ENCODE data around the gene PCDHGB5. TPM values are rescaled to one million over a fixed set of nuclear protein-coding genes. Genes with fewer than 3 reads are reported as not detected.

Gene PCDHGB5
- total and polyA plus RNA-seq, 2 donors (not counting 3 experiments of a cell fraction or from before 2014, with no cell fraction given) = 10.1 to 14.4 TPM

DNA sequence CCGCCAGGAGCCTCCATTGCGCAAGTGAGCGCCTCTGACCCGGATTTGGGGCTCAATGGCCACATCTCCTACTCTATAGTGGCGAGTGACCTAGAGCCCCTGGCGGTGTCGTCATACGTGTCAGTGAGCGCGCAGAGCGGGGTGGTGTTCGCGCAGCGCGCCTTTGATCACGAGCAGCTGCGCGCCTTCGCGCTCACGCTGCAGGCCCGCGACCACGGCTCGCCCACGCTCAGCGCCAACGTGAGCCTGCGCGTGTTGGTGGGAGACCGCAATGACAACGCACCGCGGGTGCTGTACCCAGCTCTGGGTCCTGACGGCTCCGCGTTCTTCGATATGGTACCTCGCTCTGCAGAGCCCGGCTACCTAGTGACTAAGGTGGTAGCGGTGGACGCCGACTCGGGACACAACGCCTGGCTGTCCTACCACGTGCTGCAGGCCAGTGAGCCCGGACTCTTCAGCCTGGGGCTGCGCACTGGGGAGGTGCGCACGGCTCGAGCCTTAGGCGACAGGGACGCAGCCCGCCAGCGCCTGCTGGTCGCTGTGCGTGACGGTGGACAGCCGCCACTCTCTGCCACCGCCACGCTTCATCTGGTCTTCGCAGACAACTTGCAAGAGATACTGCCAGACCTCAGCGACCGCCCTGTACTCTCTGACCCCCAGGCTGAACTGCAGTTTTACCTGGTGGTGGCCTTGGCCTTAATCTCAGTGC, 12.0 kb downstream of the PCDHGB5 start:
- POLR2A ChIA-PET = no interaction called here
- Histone ChIP-seq H3K79me2 (ENCODE audit: control insufficient read depth, insufficient read depth, low read length) (no peaks in the 10 kb centered on the region), H3K9ac (replicated peaks; ENCODE audit: extremely low read depth, insufficient read depth, low read length) (no peak overlapping the region), H3K27me3 (ENCODE audit: control insufficient read depth in 2 of 2, insufficient read depth in 2 of 2, low read length in 2 of 2) (peaks cover 55 to 82% of the 10 kb centered on the region in 2 experiments), H3K4me3 (replicated peaks in 1 of 3; ENCODE audit: insufficient read depth in 1 of 3, low read depth in 1 of 3, low read length in 3 of 3) (no peak overlapping the region), H4K20me1 (replicated peaks; ENCODE audit: control insufficient read depth, extremely low read depth, insufficient read depth, low read length) (peaks cover 5% of the 10 kb centered on the region), H3K9me1 (replicated peaks; ENCODE audit: control insufficient read depth, extremely low read depth, insufficient read depth, low read length) (no peaks in the 10 kb centered on the region), H3K4me1 (ENCODE audit: control insufficient read depth, extremely low read depth, insufficient read depth, low read length) (peaks cover 3% of the 10 kb centered on the region), H3K36me3 (ENCODE audit: control insufficient read depth in 2 of 2, extremely low read depth in 1 of 2, insufficient read depth in 2 of 2, low read length in 2 of 2) (no peaks in the 10 kb centered on the region), H2AFZ (ENCODE audit: low read depth, low read length) (no peak overlapping the region), H3K27ac (ENCODE audit: insufficient read depth, low read depth, low read length) (no peak overlapping the region), H3K4me2 (ENCODE audit: insufficient read depth, low read length) (no peak overlapping the region), H3K9me3 (replicated peaks; ENCODE audit: control insufficient read depth, insufficient read depth, low read length) (no peaks in the 10 kb centered on the region)
- no TSS peak for BruUV-seq (replicated peaks)
- TF ChIP-seq EZH2 (IDR thresholded peaks at IDR 0.05; ENCODE audit: borderline replicate concordance, low read depth, low read length, severe bottlenecking) (peak; percentile 72), GATA2 (IDR thresholded peaks at IDR 0.05; ENCODE audit: insufficient read depth, insufficient read length, low read depth, low read length) (no peak)
- intact Hi-C loops (cut with micrococcal nuclease) = no loop called here
- FAIRE-seq (no peak), DNase-seq (ENCODE audit: low read depth, low spot score) (no peak)
- dilution Hi-C loops (cut with MboI; ENCODE audit: extremely low pct_ligation_motif_present, low sequenced_read_pairs) = no loop called here
- CTCF ChIA-PET = interaction anchor here (0.6 kb wide), 1 partner anchor 21 kb away, joined by 3 read pairs; the partner anchor contains the start of gene PCDHGA12

DNA sequence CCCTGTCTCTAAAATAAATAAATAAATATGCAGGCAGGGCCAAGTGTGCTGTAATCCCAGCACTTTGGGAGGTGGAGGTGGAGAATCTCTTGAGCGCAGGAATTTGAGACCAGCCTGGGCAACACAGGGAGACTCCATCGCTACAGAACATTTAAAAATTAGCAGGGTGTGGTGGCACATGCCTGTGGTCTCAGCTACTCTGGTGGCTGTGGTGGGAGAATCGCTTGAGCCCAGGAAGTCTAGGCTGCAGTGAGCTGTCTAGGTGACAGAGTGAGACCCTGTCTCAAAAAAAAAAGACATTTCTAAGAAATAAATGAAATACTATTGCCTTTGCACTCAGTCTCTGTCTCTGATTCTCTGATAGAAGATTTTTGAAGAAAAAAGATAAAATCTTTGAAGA, 13.8 kb downstream of the PCDHGB5 start:
- no peaks in the 10 kb centered on the region for H3K36me3 ChIP-seq (ENCODE audit: control insufficient read depth in 2 of 2, extremely low read depth in 1 of 2, insufficient read depth in 2 of 2, low read length in 2 of 2)
- intact Hi-C loops (cut with micrococcal nuclease) (no loop called here), dilution Hi-C loops (cut with MboI; ENCODE audit: extremely low pct_ligation_motif_present, low sequenced_read_pairs) (no loop called here)
- BruUV-seq (replicated peaks) = no TSS peak
- DNase-seq (ENCODE audit: low read depth, low spot score) (no peak), FAIRE-seq (no peak)
- no peak overlapping the region for H3K4me2 ChIP-seq (ENCODE audit: insufficient read depth, low read length)
- H3K4me3 ChIP-seq (replicated peaks in 1 of 3; ENCODE audit: insufficient read depth in 1 of 3, low read depth in 1 of 3, low read length in 3 of 3) = no peak overlapping the region
- no peak overlapping the region for H3K27ac ChIP-seq (ENCODE audit: insufficient read depth, low read depth, low read length)
- H3K9me1 ChIP-seq (replicated peaks; ENCODE audit: control insufficient read depth, extremely low read depth, insufficient read depth, low read length) = no peaks in the 10 kb centered on the region
- no peak overlapping the region for H3K9ac ChIP-seq (replicated peaks; ENCODE audit: extremely low read depth, insufficient read depth, low read length)
- H3K79me2 ChIP-seq (ENCODE audit: control insufficient read depth, insufficient read depth, low read length) = no peaks in the 10 kb centered on the region
- peaks cover 52 to 89% of the 10 kb centered on the region in 2 experiments for H3K27me3 ChIP-seq (ENCODE audit: control insufficient read depth in 2 of 2, insufficient read depth in 2 of 2, low read length in 2 of 2)
- no peaks in the 10 kb centered on the region for H3K9me3 ChIP-seq (replicated peaks; ENCODE audit: control insufficient read depth, insufficient read depth, low read length)
- no peak overlapping the region for H2AFZ ChIP-seq (ENCODE audit: low read depth, low read length)
- ChIA-PET CTCF (interaction anchor here (3.0 to 11.3 kb wide), 2 partner anchors 149 to 152 kb away, joined by 34 to 335 read pairs; no protein-coding TSS in a partner anchor), POLR2A (no interaction called here)
- peaks cover 5% of the 10 kb centered on the region for H4K20me1 ChIP-seq (replicated peaks; ENCODE audit: control insufficient read depth, extremely low read depth, insufficient read depth, low read length)
- no peak for TF ChIP-seq GATA2 (IDR thresholded peaks at IDR 0.05; ENCODE audit: insufficient read depth, insufficient read length, low read depth, low read length)
- no peak for TF ChIP-seq POLR2A (IDR thresholded peaks at IDR 0.05; ENCODE audit: low read depth, low read length)
- TF ChIP-seq EZH2 (IDR thresholded peaks at IDR 0.05; ENCODE audit: borderline replicate concordance, low read depth, low read length, severe bottlenecking) = no peak
- TF ChIP-seq, protein P1, sequence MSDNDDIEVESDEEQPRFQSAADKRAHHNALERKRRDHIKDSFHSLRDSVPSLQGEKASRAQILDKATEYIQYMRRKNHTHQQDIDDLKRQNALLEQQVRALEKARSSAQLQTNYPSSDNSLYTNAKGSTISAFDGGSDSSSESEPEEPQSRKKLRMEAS (IDR thresholded peaks at IDR 0.05; ENCODE audit: insufficient read depth, insufficient read length) = no peak
- no peak for TF ChIP-seq FOS (IDR thresholded peaks at IDR 0.05; ENCODE audit: borderline replicate concordance, insufficient read depth, low read length)
- TF ChIP-seq JUN (IDR thresholded peaks at IDR 0.05; ENCODE audit: borderline replicate concordance, insufficient read depth, insufficient read length, low read depth) = no peak
- TF ChIP-seq MYC (IDR thresholded peaks at IDR 0.05; ENCODE audit: low read depth, low read length) = no peak
- TF ChIP-seq, protein P2, sequence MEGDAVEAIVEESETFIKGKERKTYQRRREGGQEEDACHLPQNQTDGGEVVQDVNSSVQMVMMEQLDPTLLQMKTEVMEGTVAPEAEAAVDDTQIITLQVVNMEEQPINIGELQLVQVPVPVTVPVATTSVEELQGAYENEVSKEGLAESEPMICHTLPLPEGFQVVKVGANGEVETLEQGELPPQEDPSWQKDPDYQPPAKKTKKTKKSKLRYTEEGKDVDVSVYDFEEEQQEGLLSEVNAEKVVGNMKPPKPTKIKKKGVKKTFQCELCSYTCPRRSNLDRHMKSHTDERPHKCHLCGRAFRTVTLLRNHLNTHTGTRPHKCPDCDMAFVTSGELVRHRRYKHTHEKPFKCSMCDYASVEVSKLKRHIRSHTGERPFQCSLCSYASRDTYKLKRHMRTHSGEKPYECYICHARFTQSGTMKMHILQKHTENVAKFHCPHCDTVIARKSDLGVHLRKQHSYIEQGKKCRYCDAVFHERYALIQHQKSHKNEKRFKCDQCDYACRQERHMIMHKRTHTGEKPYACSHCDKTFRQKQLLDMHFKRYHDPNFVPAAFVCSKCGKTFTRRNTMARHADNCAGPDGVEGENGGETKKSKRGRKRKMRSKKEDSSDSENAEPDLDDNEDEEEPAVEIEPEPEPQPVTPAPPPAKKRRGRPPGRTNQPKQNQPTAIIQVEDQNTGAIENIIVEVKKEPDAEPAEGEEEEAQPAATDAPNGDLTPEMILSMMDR (IDR thresholded peaks at IDR 0.05; ENCODE audit: extremely low read depth in 1 of 2, insufficient read depth in 1 of 2, low read depth in 1 of 2, low read length in 2 of 2) = no peak
- no peak for TF ChIP-seq POLR2AphosphoS5 (IDR thresholded peaks at IDR 0.05; ENCODE audit: insufficient read depth, low read depth, low read length)
- peaks cover 3% of the 10 kb centered on the region for H3K4me1 ChIP-seq (ENCODE audit: control insufficient read depth, extremely low read depth, insufficient read depth, low read length)
